GM19043 (cell line): ENCODE data around the gene RAB7B.

Experiments used
- ATAC-seq: cut with Tn5 transposase; IDR thresholded peaks from one replicate; pipeline ENCODE4 v1.9.1; 2021; ENCODE audit warnings: low read depth; ENCODE audit not compliant: unreplicated experiment

Gene RAB7B

DNA sequence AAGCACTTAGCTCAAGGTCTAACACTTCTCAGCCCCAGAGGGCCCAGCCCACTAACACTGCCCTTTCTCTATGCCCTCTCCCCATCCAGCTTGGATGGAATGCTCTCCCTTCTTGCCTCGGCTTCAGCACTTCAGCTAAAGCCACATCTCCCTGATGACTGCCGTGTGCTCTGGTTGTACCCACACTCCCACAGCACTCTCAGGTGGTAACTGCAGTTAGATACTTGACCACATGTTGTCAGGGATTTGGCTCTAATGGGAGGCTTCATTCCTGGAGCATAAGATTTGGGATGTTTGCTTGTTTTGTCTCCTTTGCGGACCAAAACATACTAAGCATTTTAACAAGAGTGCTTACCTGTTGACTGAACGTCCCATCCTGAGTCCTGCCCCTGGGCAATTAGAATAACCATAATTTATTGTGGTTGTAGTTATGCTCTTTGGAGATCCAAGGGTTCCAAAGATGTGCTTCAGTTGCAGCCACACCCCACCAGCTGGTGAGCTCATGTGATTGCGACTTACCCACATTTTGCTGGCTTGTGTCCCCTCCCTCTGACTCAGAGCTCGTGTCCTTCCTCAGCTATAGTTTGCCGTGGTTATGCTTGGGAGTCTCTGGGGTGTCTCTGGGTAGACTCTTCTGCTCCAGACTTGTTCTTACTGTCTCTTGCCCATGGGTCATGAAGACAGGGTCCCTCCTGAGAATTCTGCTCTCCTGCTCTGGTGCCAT is 52.2 kb downstream of the RAB7B start:
- ATAC-seq = no peak

DNA sequence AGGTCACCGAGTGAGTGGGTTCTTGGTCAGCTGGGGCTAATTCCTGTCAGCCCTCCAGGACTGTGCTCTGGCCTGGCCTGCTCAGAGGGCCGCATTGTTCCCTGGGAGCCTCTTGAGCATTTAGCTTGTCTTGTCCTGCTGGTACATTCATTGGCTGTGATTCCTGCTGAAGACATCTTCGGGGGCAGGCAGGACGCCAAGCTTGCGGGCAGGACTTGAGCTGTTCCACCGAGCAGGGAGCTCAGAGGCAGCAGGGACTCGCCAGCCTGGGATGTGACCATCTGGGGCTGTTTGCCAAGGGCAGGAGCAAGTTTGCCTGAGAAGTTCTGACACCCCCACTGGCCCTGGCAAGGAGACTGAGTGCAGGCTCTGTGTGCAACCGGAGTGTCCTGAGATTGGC is 52.9 kb downstream of the RAB7B start:
- ATAC-seq = no peak

DNA sequence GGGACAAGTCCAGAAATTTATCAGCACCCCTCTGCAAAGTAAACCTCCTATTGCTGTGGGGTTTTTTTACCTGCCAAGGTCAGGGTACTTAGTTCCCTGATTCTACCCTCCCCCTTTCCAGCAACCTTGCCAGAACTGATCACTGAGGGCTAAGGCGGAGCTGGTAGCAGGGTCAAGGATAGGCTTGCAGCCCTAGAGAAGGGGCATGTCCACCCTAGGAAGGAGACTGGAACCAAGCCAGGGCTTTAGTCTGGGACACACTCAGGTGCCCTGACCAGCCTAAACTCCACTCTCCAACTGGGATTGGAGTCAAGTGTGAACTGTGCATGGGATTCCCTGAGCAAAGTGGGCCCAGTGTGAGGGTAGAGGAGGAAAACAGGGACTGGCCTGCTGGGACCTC is 53.4 kb downstream of the RAB7B start:
- ATAC-seq = no peak

DNA sequence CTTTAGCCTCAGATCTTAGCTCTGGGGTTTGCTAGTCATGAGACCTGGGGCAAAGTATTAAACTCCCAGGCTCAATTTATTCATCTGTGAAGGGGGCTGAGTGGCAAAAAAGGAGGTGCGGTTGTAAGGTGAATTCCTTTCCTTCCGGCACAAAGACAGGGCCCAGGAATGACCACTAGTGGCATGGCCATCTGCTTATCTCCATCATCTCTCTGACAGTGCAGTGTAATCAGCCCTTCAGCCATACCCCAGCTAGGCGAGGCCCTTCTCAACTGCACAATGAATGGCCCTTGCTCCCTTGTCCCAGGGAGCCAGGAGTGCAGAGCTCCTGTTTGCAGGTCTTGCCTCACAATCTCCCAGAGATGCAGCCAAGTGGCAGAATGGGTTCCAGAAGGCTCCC is 54.3 kb downstream of the RAB7B start:
- ATAC-seq = no peak

- ATAC-seq = no peak
Observed at GRCh38 chr1:205948039-205948438, 55.2 kb downstream of the RAB7B start.

GRCh38 chr1:205947024-205947423 is 56.2 kb downstream of the RAB7B start:
- no peak for ATAC-seq

- no peak for ATAC-seq
Observed at GRCh38 chr1:205945069-205945468, 58.1 kb downstream of the RAB7B start.

- ATAC-seq = no peak
Observed at GRCh38 chr1:205944525-205944924, 58.7 kb downstream of the RAB7B start.

- ATAC-seq = no peak
Observed at GRCh38 chr1:205943245-205943644, 60.0 kb downstream of the RAB7B start, which contains the start of gene SLC26A9. TSS of gene SLC26A9 (minus strand) at chr1:205943456. CDS start at chr1:205935820, 7,636 bp downstream.

DNA sequence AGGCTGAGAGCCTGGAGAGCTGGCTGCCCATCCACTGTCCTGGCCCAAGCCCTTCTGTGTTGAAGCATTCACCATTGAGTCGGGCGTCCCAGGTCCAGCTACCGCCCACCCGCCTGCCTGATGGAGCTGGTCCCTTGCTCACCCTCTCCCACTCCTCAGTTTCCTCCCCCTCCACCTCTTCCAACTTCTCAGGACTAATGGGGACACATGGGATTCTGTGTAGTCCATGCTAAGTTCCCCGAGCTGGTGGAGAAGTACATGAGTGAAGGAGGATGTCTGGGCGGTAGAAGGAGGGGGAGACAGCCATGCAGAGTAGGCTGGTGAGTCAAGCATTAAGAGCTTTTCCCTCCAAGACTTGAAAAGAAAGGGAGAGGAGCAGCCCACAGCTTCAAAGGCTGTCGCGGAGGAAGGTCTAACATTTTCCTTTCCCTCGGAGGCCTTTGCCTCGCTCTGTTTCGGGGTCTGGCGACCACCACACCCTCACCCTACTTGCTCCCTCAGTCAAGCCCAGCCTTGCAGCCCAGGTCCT is 60.5 kb downstream of the RAB7B start:
- no peak for ATAC-seq

DNA sequence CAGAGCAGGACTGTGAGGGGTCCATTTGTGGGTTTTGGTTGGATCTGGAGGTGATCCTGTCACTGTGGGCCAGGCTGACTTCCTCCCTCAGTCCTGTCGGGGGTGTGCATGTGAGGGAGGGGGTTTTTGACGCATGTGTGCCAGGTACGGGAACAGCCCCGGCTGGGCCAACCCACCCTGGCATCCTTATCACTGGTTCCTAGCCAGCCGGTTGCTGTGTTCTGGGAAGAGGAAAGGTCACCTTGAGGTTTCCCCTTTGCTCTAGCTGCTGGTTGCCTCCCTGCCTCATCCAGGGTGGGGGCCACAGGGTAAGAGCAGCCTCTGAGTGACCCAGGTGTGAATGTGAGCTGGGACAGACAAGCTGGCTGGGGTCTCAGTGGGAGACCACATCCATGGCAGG is 62.5 kb downstream of the RAB7B start:
- no peak for ATAC-seq

GRCh38 chr1:205939690-205940330 is 63.4 kb downstream of the RAB7B start:
- ATAC-seq = no peak

DNA sequence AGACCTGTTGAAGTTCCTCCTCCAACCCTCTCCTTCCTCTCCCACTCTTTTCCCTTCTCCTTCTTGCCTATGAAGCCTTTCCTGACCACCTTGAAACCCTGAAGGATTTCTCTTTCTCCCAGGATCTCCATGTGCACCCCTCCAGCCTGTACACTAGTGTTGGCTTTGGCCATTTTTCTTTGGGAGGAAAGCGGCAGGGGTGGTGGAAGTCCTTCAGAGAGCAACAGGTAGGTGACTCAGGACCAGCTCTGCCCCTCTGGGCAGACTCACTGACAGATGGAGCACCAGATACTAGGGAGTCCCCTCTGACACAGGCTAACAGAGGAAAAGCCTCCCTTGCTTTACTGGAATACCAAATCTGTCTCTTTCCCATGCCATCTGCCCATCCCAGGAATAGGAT is 64.5 kb downstream of the RAB7B start:
- ATAC-seq = no peak

GRCh38 chr1:205936846-205937586 is 66.2 kb downstream of the RAB7B start:
- no peak for ATAC-seq

GRCh38 chr1:205936311-205936710 is 66.9 kb downstream of the RAB7B start:
- ATAC-seq = no peak

GRCh38 chr1:205935869-205936268 is 67.3 kb downstream of the RAB7B start:
- no peak for ATAC-seq

- ATAC-seq = no peak
Observed at GRCh38 chr1:205934788-205935187, 68.4 kb downstream of the RAB7B start.

GRCh38 chr1:205933671-205934618 is 69.2 kb downstream of the RAB7B start:
- ATAC-seq = no peak

- ATAC-seq = no peak
Observed at GRCh38 chr1:205932776-205933175, 70.4 kb downstream of the RAB7B start.

DNA sequence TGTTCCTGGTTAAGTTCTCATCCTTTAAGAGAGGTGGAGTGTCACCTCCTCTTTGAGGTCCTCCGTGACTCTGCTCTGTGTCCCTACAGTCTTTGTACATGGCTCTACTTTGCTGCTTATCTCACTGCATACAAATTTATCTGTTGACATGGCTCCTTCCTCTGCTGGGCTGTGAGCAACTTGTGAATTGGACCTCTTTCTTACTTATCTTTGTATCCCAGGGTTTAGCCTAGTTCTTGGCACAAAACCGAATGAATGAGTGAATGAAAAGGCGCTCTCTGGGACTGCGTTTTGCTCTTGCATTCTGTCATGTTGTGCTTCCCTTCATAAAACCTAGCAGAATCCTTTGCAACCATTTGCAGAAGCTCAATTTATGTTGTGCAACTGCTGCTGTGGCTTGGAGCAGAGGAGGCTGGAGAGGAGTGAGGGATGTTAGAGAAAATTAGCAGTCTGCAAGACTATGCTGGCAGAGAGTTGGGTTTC is 72.4 kb downstream of the RAB7B start:
- ATAC-seq = no peak
